Measurements from ENCODE around the gene TMEM174. TPM values are rescaled to one million over a fixed set of nuclear protein-coding genes. Genes with fewer than 3 reads are reported as not detected.

The TMEM174 gene
- total RNA-seq, 3 donors from 2014 or later = not detected

GRCh38 chr5:73143716-73144115, 29.3 kb upstream of the TMEM174 start:
- Histone ChIP-seq H3K27ac (no peak overlapping the region), H3K4me1 (no peaks in the 10 kb centered on the region), H3K9me3 (no peaks in the 10 kb centered on the region), H3K4me3 (no peak overlapping the region), H3K27me3 (no peaks in the 10 kb centered on the region), H3K36me3 (no peaks in the 10 kb centered on the region)
- TF ChIP-seq POLR2AphosphoS5 (IDR thresholded peaks at IDR 0.05) (no peak), CTCF (IDR thresholded peaks at IDR 0.05) (no peak), POLR2A (IDR thresholded peaks at IDR 0.05) (no peak)
- no peak for DNase-seq (ENCODE audit: low spot score in 2 of 2)
- intact Hi-C loops (cut with DNase I; ENCODE audit: low total_unique reads) = no loop called here

GRCh38 chr5:73149540-73149939, 23.5 kb upstream of the TMEM174 start:
- Histone ChIP-seq H3K9me3 (no peaks in the 10 kb centered on the region), H3K27me3 (no peaks in the 10 kb centered on the region), H3K4me3 (no peak overlapping the region), H3K4me1 (no peaks in the 10 kb centered on the region), H3K36me3 (no peaks in the 10 kb centered on the region), H3K27ac (no peak overlapping the region)
- no peak for DNase-seq (ENCODE audit: low spot score in 2 of 2)
- TF ChIP-seq CTCF (IDR thresholded peaks at IDR 0.05) (no peak), POLR2A (IDR thresholded peaks at IDR 0.05) (no peak), POLR2AphosphoS5 (IDR thresholded peaks at IDR 0.05) (no peak)
- intact Hi-C loops (cut with DNase I; ENCODE audit: low total_unique reads) = no loop called here

- TF ChIP-seq POLR2A (IDR thresholded peaks at IDR 0.05) = no peak
- TF ChIP-seq POLR2AphosphoS5 (IDR thresholded peaks at IDR 0.05) = no peak
- Histone ChIP-seq H3K4me3 (no peak overlapping the region), H3K4me1 (no peaks in the 10 kb centered on the region), H3K36me3 (no peaks in the 10 kb centered on the region), H3K9me3 (no peaks in the 10 kb centered on the region), H3K27ac (no peak overlapping the region), H3K27me3 (no peaks in the 10 kb centered on the region)
- no peak for DNase-seq (ENCODE audit: low spot score in 2 of 2)
- intact Hi-C loops (cut with DNase I; ENCODE audit: low total_unique reads) = no loop called here
These were observed 22.1 kb upstream of the TMEM174 start for GRCh38 chr5:73150876-73151275.

- Histone ChIP-seq H3K4me1 (no peaks in the 10 kb centered on the region), H3K36me3 (no peaks in the 10 kb centered on the region), H3K27ac (no peak overlapping the region), H3K4me3 (no peak overlapping the region), H3K9me3 (no peaks in the 10 kb centered on the region), H3K27me3 (no peaks in the 10 kb centered on the region)
- TF ChIP-seq POLR2AphosphoS5 (IDR thresholded peaks at IDR 0.05) = no peak
- TF ChIP-seq POLR2A (IDR thresholded peaks at IDR 0.05) = no peak
- TF ChIP-seq CTCF (IDR thresholded peaks at IDR 0.05) = no peak
- intact Hi-C loops (cut with DNase I; ENCODE audit: low total_unique reads) = no loop called here
- no peak for DNase-seq (ENCODE audit: low spot score in 2 of 2)
These were observed 21.1 kb upstream of the TMEM174 start for GRCh38 chr5:73151766-73152410.

- Histone ChIP-seq H3K9me3 (no peaks in the 10 kb centered on the region), H3K27me3 (no peaks in the 10 kb centered on the region), H3K4me3 (no peak overlapping the region), H3K27ac (no peak overlapping the region), H3K36me3 (no peaks in the 10 kb centered on the region), H3K4me1 (no peaks in the 10 kb centered on the region)
- intact Hi-C loops (cut with DNase I; ENCODE audit: low total_unique reads) = no loop called here
- no peak for DNase-seq (ENCODE audit: low spot score in 2 of 2)
- TF ChIP-seq CTCF (IDR thresholded peaks at IDR 0.05) (no peak), POLR2A (IDR thresholded peaks at IDR 0.05) (no peak), POLR2AphosphoS5 (IDR thresholded peaks at IDR 0.05) (no peak)
These were observed 20.3 kb upstream of the TMEM174 start for GRCh38 chr5:73152411-73153388.

Data from breast epithelium (tissue), 4 donors.